ENCODE results near the gene ZNF500.

ZNF500 gene

DNA sequence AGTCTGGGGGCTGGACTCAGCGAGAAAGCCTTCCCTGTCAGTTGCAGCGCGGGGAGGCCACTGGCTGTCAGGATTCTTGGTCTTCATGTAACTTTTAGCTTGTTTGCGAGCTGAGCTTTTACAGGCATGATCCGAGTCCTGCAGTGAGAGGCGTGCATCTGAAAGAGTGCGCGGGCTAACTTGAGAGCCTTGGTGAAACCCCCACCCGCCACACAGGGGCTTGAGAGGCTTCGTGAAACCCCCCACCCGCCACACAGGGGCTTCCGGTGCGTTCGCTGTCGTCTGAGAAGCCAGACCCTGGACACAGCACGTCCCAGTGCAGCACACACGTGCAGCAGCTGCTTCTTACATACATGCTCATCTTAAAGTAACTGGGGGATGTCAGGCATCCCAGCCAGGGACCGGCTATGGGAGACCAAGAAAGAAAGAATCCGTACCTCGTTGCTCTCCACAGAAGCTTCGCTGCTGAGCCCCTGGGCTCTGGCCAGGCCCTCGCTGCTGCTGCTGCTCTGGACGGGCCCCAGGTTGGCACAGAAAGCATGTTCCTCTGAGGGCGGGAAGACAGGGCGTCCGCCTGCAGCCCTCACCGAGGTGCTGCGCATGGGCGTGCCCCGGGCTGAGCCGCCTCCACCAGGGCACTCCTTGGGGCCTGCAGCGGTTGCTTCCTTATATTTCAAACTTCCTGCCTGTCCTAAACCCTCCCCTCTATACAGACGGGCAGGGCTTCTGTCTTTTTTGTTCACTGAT, 65.8 kb downstream of the ZNF500 start:
- TF ChIP-seq, protein P1, sequence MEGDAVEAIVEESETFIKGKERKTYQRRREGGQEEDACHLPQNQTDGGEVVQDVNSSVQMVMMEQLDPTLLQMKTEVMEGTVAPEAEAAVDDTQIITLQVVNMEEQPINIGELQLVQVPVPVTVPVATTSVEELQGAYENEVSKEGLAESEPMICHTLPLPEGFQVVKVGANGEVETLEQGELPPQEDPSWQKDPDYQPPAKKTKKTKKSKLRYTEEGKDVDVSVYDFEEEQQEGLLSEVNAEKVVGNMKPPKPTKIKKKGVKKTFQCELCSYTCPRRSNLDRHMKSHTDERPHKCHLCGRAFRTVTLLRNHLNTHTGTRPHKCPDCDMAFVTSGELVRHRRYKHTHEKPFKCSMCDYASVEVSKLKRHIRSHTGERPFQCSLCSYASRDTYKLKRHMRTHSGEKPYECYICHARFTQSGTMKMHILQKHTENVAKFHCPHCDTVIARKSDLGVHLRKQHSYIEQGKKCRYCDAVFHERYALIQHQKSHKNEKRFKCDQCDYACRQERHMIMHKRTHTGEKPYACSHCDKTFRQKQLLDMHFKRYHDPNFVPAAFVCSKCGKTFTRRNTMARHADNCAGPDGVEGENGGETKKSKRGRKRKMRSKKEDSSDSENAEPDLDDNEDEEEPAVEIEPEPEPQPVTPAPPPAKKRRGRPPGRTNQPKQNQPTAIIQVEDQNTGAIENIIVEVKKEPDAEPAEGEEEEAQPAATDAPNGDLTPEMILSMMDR (IDR thresholded peaks at IDR 0.05; ENCODE audit: low read depth, low read length), result no peak
- no peak overlapping the region for H3K4me3 ChIP-seq (ENCODE audit: low read depth, low read length)

DNA sequence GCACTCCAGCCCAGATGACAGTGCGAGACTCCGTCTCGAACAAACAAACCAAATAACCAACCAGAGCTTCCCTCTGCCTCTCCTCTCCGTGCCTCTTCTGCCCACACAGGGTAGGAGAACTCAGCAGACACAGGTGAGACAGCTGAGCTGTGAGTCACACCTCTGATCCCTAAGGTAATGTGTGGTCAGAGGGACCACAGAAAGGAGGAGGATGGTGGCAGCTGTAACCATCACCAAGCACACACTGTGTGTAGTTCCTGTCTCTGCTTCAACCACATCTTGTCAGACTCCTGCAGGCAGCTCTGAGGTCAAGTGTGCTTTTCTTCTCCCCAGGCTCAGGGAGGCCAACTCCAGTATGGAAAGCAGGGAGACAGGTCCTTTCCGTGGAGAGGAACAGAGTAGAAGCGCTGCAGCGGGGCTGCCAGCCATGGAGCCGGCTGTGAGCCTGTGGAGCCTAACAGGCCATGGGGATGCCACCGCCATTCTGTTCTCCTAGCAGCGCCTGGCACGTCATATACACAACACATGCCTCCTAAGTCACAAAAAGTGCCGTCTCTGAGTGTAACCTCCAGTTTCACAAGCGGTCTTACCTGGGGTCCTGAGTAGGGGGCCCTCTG, 66.5 kb downstream of the ZNF500 start:
- TF ChIP-seq, protein P1 (IDR thresholded peaks at IDR 0.05; ENCODE audit: low read depth, low read length), result no peak
- H3K4me3 ChIP-seq (ENCODE audit: low read depth, low read length), result no peak overlapping the region

DNA sequence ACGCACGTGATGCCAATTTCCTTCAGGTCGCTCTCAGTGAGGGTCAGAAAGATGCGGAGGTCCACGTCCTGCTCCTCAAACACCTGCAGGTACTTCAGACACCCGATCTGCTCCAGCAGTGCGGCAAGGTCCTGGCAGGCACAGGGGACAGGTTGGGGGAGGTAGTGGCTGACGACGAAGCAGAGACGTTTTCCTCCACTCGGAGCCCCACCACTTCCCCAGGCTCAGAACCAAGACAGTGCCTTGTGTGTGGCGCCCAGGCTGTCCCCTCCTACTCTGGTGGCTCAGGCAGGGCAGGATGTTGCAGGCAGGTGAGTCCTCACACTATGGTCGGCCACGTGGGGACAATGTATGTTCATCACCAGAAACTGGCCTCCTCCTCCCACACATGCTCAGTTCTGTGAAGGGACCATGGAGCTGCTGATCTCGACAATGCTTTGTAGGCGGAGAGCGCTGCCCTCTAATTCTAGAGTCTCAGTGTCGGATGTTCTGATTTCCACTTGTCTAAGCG, 67.9 kb downstream of the ZNF500 start:
- H3K4me3 ChIP-seq (ENCODE audit: low read depth, low read length), result no peak overlapping the region
- TF ChIP-seq, protein P1 (IDR thresholded peaks at IDR 0.05; ENCODE audit: low read depth, low read length), result no peak

DNA sequence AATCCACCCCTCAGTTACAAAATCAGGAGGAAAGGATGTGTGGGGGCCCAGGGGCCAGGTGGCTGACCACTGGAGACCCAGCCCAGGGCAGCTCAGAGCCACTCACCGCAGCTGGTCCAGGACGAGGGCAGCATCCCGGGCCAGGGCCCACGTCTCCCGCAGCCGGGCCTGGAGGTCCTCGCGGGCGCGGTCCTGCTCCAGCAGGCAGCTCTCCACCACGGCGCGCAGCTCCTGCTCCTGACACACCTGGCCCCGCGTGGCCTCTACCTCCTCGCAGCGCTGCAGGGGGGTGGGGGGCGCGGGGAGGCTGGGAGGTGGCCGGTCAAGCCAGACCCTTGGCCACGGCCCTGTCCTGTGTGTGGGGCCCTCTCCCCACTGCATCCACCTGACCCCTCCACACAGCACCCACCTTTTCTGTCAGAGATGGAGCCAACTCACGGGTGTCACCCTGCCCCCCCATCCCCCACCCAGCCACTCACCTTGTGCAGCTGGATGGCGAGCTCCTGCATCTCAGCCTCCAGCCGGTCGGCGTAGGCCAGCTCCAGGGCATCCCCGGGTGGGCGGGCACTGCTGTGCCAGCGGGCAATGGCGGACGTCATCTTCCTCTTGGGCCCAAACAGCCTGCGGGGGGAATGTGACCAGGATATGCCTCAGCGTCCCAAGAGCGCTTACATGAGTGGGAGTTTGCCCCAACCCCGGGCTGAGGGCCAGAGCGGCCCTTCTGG, 68.5 kb downstream of the ZNF500 start:
- H3K4me3 ChIP-seq (ENCODE audit: low read depth, low read length), result no peak overlapping the region
- TF ChIP-seq, protein P1 (IDR thresholded peaks at IDR 0.05; ENCODE audit: low read depth, low read length), result no peak

Measured in WI38 (cell line).